ENCODE measurements around the gene FGF9.

Gene FGF9

GRCh38 chr13:21670883-21671619 is at the start of gene FGF9:
Gene FGF9, plus strand, starts transcription at chr13:21671073. Its CDS starts 840 bp downstream, at chr13:21671913.
- H3K9ac ChIP-seq (ENCODE audit: low read length) = peak within 1 kb of the TSS; percentile 55
- H3K4me1 ChIP-seq (ENCODE audit: control insufficient read depth, insufficient read depth, low read length) = peaks cover 38% of the 10 kb centered on the region
- H3K9me3 ChIP-seq (ENCODE audit: control insufficient read depth, low read length) = no peaks in the 10 kb centered on the region
- H3K27me3 ChIP-seq (ENCODE audit: control insufficient read depth, insufficient read depth, low read length) = peaks cover 74% of the 10 kb centered on the region
- no peaks in the 10 kb centered on the region for H3K36me3 ChIP-seq (ENCODE audit: control insufficient read depth, insufficient read depth, low read length)
- peak within 1 kb of the TSS; percentile 80 for H3K4me3 ChIP-seq (ENCODE audit: low read length)

GRCh38 chr13:21625366-21625765 is 45.5 kb upstream of the FGF9 start:
- Histone ChIP-seq H3K4me3 (ENCODE audit: low read length) (no peak overlapping the region), H3K27me3 (ENCODE audit: control insufficient read depth, insufficient read depth, low read length) (no peaks in the 10 kb centered on the region), H3K4me1 (ENCODE audit: control insufficient read depth, insufficient read depth, low read length) (no peaks in the 10 kb centered on the region)

GRCh38 chr13:21632196-21632595 is 38.7 kb upstream of the FGF9 start:
- no peak overlapping the region for H3K9ac ChIP-seq (ENCODE audit: low read length)
- H3K36me3 ChIP-seq (ENCODE audit: control insufficient read depth, insufficient read depth, low read length) = no peaks in the 10 kb centered on the region

More at GRCh38 chr13:21625366-21625765, 45.5 kb upstream of the FGF9 start:
- Histone ChIP-seq H3K9me3 (ENCODE audit: control insufficient read depth, low read length) (no peaks in the 10 kb centered on the region), H3K9ac (ENCODE audit: low read length) (no peak overlapping the region), H3K36me3 (ENCODE audit: control insufficient read depth, insufficient read depth, low read length) (no peaks in the 10 kb centered on the region)

GRCh38 chr13:21636656-21637055 is 34.2 kb upstream of the FGF9 start:
- H3K4me1 ChIP-seq (ENCODE audit: control insufficient read depth, insufficient read depth, low read length) = peaks cover 13% of the 10 kb centered on the region
- H3K9me3 ChIP-seq (ENCODE audit: control insufficient read depth, low read length) = no peaks in the 10 kb centered on the region
- no peak overlapping the region for H3K9ac ChIP-seq (ENCODE audit: low read length)
- no peaks in the 10 kb centered on the region for H3K27me3 ChIP-seq (ENCODE audit: control insufficient read depth, insufficient read depth, low read length)
- no peaks in the 10 kb centered on the region for H3K36me3 ChIP-seq (ENCODE audit: control insufficient read depth, insufficient read depth, low read length)
- H3K4me3 ChIP-seq (ENCODE audit: low read length) = no peak overlapping the region

More at GRCh38 chr13:21632196-21632595, 38.7 kb upstream of the FGF9 start:
- Histone ChIP-seq H3K4me3 (ENCODE audit: low read length) (no peak overlapping the region), H3K27me3 (ENCODE audit: control insufficient read depth, insufficient read depth, low read length) (no peaks in the 10 kb centered on the region), H3K9me3 (ENCODE audit: control insufficient read depth, low read length) (no peaks in the 10 kb centered on the region), H3K4me1 (ENCODE audit: control insufficient read depth, insufficient read depth, low read length) (peaks cover 2% of the 10 kb centered on the region)

GRCh38 chr13:21637296-21637695 is 33.6 kb upstream of the FGF9 start:
- H3K4me1 ChIP-seq (ENCODE audit: control insufficient read depth, insufficient read depth, low read length) = peaks cover 13% of the 10 kb centered on the region
- H3K9me3 ChIP-seq (ENCODE audit: control insufficient read depth, low read length) = no peaks in the 10 kb centered on the region
- no peak overlapping the region for H3K4me3 ChIP-seq (ENCODE audit: low read length)
- no peaks in the 10 kb centered on the region for H3K36me3 ChIP-seq (ENCODE audit: control insufficient read depth, insufficient read depth, low read length)
- H3K27me3 ChIP-seq (ENCODE audit: control insufficient read depth, insufficient read depth, low read length) = no peaks in the 10 kb centered on the region
- H3K9ac ChIP-seq (ENCODE audit: low read length) = no peak overlapping the region

GRCh38 chr13:21638319-21639282 is 32.3 kb upstream of the FGF9 start:
- peaks cover 13% of the 10 kb centered on the region for H3K4me1 ChIP-seq (ENCODE audit: control insufficient read depth, insufficient read depth, low read length)
- H3K36me3 ChIP-seq (ENCODE audit: control insufficient read depth, insufficient read depth, low read length) = no peaks in the 10 kb centered on the region
- no peak overlapping the region for H3K4me3 ChIP-seq (ENCODE audit: low read length)
- H3K27me3 ChIP-seq (ENCODE audit: control insufficient read depth, insufficient read depth, low read length) = no peaks in the 10 kb centered on the region
- no peak overlapping the region for H3K9ac ChIP-seq (ENCODE audit: low read length)
- no peaks in the 10 kb centered on the region for H3K9me3 ChIP-seq (ENCODE audit: control insufficient read depth, low read length)

- H3K4me1 ChIP-seq (ENCODE audit: control insufficient read depth, insufficient read depth, low read length) = peaks cover 13% of the 10 kb centered on the region
- no peak overlapping the region for H3K9ac ChIP-seq (ENCODE audit: low read length)
- H3K4me3 ChIP-seq (ENCODE audit: low read length) = no peak overlapping the region
- H3K36me3 ChIP-seq (ENCODE audit: control insufficient read depth, insufficient read depth, low read length) = no peaks in the 10 kb centered on the region
- H3K9me3 ChIP-seq (ENCODE audit: control insufficient read depth, low read length) = no peaks in the 10 kb centered on the region
- H3K27me3 ChIP-seq (ENCODE audit: control insufficient read depth, insufficient read depth, low read length) = no peaks in the 10 kb centered on the region
Observed at GRCh38 chr13:21639561-21639960, 31.3 kb upstream of the FGF9 start.

GRCh38 chr13:21641629-21642028 is 29.2 kb upstream of the FGF9 start:
- Histone ChIP-seq H3K36me3 (ENCODE audit: control insufficient read depth, insufficient read depth, low read length) (no peaks in the 10 kb centered on the region), H3K4me3 (ENCODE audit: low read length) (no peak overlapping the region), H3K9ac (ENCODE audit: low read length) (no peak overlapping the region), H3K27me3 (ENCODE audit: control insufficient read depth, insufficient read depth, low read length) (no peaks in the 10 kb centered on the region), H3K4me1 (ENCODE audit: control insufficient read depth, insufficient read depth, low read length) (peaks cover 13% of the 10 kb centered on the region), H3K9me3 (ENCODE audit: control insufficient read depth, low read length) (no peaks in the 10 kb centered on the region)

GRCh38 chr13:21657538-21657937 is 13.3 kb upstream of the FGF9 start:
- Histone ChIP-seq H3K4me3 (ENCODE audit: low read length) (no peak overlapping the region), H3K4me1 (ENCODE audit: control insufficient read depth, insufficient read depth, low read length) (no peaks in the 10 kb centered on the region), H3K36me3 (ENCODE audit: control insufficient read depth, insufficient read depth, low read length) (no peaks in the 10 kb centered on the region), H3K9ac (ENCODE audit: low read length) (no peak overlapping the region), H3K9me3 (ENCODE audit: control insufficient read depth, low read length) (no peaks in the 10 kb centered on the region), H3K27me3 (ENCODE audit: control insufficient read depth, insufficient read depth, low read length) (no peaks in the 10 kb centered on the region)

GRCh38 chr13:21659087-21659486 is 11.8 kb upstream of the FGF9 start:
- H3K27me3 ChIP-seq (ENCODE audit: control insufficient read depth, insufficient read depth, low read length) = no peaks in the 10 kb centered on the region
- H3K9ac ChIP-seq (ENCODE audit: low read length) = no peak overlapping the region
- H3K36me3 ChIP-seq (ENCODE audit: control insufficient read depth, insufficient read depth, low read length) = no peaks in the 10 kb centered on the region
- H3K4me3 ChIP-seq (ENCODE audit: low read length) = no peak overlapping the region
- peaks cover 7% of the 10 kb centered on the region for H3K4me1 ChIP-seq (ENCODE audit: control insufficient read depth, insufficient read depth, low read length)
- no peaks in the 10 kb centered on the region for H3K9me3 ChIP-seq (ENCODE audit: control insufficient read depth, low read length)

- no peaks in the 10 kb centered on the region for H3K27me3 ChIP-seq (ENCODE audit: control insufficient read depth, insufficient read depth, low read length)
- H3K9ac ChIP-seq (ENCODE audit: low read length) = no peak overlapping the region
- peaks cover 7% of the 10 kb centered on the region for H3K4me1 ChIP-seq (ENCODE audit: control insufficient read depth, insufficient read depth, low read length)
- no peaks in the 10 kb centered on the region for H3K9me3 ChIP-seq (ENCODE audit: control insufficient read depth, low read length)
- H3K36me3 ChIP-seq (ENCODE audit: control insufficient read depth, insufficient read depth, low read length) = no peaks in the 10 kb centered on the region
- no peak overlapping the region for H3K4me3 ChIP-seq (ENCODE audit: low read length)
Observed at GRCh38 chr13:21661097-21661909, 9.6 kb upstream of the FGF9 start.

Data from mucosa of stomach (tissue), 1 donor.